GF-D8 (cell line): ENCODE data around the gene ZSWIM8.
"Not testable (repeated sequence)": the region's sequence is repeated elsewhere in the genome, so short reads cannot be mapped to it uniquely, and the experiment has no call there.

Experiments
- DNase-seq: peaks from one replicate; lab custom pipeline; 2025; lab: John Stamatoyannopoulos, UW

The ZSWIM8 gene

GRCh38 chr10:73774637-73775036 lies 10.8 kb upstream of the ZSWIM8 start:
- no peak for DNase-seq

- DNase-seq, result no peak
Measured at GRCh38 chr10:73779018-73779417, 6.4 kb upstream of the ZSWIM8 start.

- no peak for DNase-seq
Measured at GRCh38 chr10:73779539-73780197, 5.7 kb upstream of the ZSWIM8 start.

GRCh38 chr10:73780301-73780700 lies 5.1 kb upstream of the ZSWIM8 start:
- DNase-seq, result no peak

GRCh38 chr10:73780966-73781365 lies 4.4 kb upstream of the ZSWIM8 start:
- no peak for DNase-seq

- no peak for DNase-seq
Measured at GRCh38 chr10:73781548-73781878, 3.9 kb upstream of the ZSWIM8 start.

GRCh38 chr10:73781879-73782748 lies 3.3 kb upstream of the ZSWIM8 start, which contains the start of gene CHCHD1:
Gene CHCHD1, plus strand, starts transcription at chr10:73782048. Its CDS starts 28 bp downstream, at chr10:73782076.
- peak; percentile 70 for DNase-seq

- DNase-seq, result no peak
Measured at GRCh38 chr10:73782749-73783085, 2.7 kb upstream of the ZSWIM8 start.

- no peak for DNase-seq
Measured at GRCh38 chr10:73785721-73786511, 510 bp downstream of the ZSWIM8 start.

- DNase-seq, result no peak
Measured at GRCh38 chr10:73786512-73786885, 1.1 kb downstream of the ZSWIM8 start.

- DNase-seq, result not testable (repeated sequence)
Measured at GRCh38 chr10:73787031-73787800, 1.8 kb downstream of the ZSWIM8 start.

GRCh38 chr10:73788864-73789658 lies 3.7 kb downstream of the ZSWIM8 start:
- no peak for DNase-seq

GRCh38 chr10:73789659-73790055 lies 4.3 kb downstream of the ZSWIM8 start:
- DNase-seq, result no peak

GRCh38 chr10:73790886-73791625 lies 5.7 kb downstream of the ZSWIM8 start:
- no peak for DNase-seq

GRCh38 chr10:73791871-73792400 lies 6.5 kb downstream of the ZSWIM8 start:
- no peak for DNase-seq

- no peak for DNase-seq
Measured at GRCh38 chr10:73793456-73793855, 8.1 kb downstream of the ZSWIM8 start.

- not testable (repeated sequence) for DNase-seq
Measured at GRCh38 chr10:73795491-73795890, 10.1 kb downstream of the ZSWIM8 start.

GRCh38 chr10:73796035-73796434 lies 10.6 kb downstream of the ZSWIM8 start:
- not testable (repeated sequence) for DNase-seq

- DNase-seq, result no peak
Measured at GRCh38 chr10:73796766-73797165, 11.4 kb downstream of the ZSWIM8 start.
